ENCODE results near the gene MTOR.

DNA sequence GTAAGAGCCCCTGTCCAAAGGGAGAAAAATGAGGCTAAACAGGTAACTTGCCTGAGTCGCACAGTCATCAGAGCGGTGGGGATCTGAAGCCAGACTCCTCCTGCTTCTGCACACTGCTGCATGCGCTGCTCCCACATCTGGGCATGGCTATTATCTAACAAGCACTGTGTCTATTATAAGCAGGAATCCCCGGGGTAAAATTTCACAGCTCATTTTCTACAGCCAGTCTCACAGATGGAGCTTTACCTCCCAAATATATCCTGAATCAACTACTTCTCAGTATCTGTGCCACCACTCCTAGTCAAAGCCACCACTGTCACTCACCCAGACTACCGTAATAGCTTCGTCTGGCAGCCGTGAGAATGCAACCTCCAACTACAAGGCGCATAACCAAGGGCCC lies 9.8 kb downstream of the MTOR start:
- TF ChIP-seq, protein P1, sequence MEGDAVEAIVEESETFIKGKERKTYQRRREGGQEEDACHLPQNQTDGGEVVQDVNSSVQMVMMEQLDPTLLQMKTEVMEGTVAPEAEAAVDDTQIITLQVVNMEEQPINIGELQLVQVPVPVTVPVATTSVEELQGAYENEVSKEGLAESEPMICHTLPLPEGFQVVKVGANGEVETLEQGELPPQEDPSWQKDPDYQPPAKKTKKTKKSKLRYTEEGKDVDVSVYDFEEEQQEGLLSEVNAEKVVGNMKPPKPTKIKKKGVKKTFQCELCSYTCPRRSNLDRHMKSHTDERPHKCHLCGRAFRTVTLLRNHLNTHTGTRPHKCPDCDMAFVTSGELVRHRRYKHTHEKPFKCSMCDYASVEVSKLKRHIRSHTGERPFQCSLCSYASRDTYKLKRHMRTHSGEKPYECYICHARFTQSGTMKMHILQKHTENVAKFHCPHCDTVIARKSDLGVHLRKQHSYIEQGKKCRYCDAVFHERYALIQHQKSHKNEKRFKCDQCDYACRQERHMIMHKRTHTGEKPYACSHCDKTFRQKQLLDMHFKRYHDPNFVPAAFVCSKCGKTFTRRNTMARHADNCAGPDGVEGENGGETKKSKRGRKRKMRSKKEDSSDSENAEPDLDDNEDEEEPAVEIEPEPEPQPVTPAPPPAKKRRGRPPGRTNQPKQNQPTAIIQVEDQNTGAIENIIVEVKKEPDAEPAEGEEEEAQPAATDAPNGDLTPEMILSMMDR (IDR thresholded peaks at IDR 0.05): no peak
- TF ChIP-seq POLR2A (IDR thresholded peaks at IDR 0.05): no peak

All from suprapubic skin (tissue), 3 donors.